Muscle of back (tissue), 11 donors: ENCODE results near the gene MYO18B. TPM values are rescaled to one million over a fixed set of nuclear protein-coding genes. Genes with fewer than 3 reads are reported as not detected.
A peak's percentile ranks its signal among the peaks of the same experiment; 100 is the strongest.

Experiments used
- DNase-seq, 3 donors: peaks; one replicate each; pipeline versions ENCODE4 v3.0.0 to v3.0.0-alpha.2; 2013
- polyA plus RNA-seq, 10 donors: library from polyadenylated mRNA; unstranded; fragments of 120-200 nt; gene quantifications; one replicate each; pipeline ENCODE4 v1.2.1, GENCODE V29; 2013; ENCODE audit not compliant: insufficient read length in 10 of 10

Gene MYO18B
- polyA plus RNA-seq, 10 donors: 38.9 to 103 (median 74.5) TPM

- peak; percentile 39 to 50 (median 45) for DNase-seq
These were observed 5.4 kb downstream of the MYO18B start for GRCh38 chr22:25747245-25747944.

GRCh38 chr22:25748140-25748539 is 6.2 kb downstream of the MYO18B start:
- DNase-seq: no peak

- no peak for DNase-seq
These were observed 6.7 kb downstream of the MYO18B start for GRCh38 chr22:25748704-25749103.

DNA sequence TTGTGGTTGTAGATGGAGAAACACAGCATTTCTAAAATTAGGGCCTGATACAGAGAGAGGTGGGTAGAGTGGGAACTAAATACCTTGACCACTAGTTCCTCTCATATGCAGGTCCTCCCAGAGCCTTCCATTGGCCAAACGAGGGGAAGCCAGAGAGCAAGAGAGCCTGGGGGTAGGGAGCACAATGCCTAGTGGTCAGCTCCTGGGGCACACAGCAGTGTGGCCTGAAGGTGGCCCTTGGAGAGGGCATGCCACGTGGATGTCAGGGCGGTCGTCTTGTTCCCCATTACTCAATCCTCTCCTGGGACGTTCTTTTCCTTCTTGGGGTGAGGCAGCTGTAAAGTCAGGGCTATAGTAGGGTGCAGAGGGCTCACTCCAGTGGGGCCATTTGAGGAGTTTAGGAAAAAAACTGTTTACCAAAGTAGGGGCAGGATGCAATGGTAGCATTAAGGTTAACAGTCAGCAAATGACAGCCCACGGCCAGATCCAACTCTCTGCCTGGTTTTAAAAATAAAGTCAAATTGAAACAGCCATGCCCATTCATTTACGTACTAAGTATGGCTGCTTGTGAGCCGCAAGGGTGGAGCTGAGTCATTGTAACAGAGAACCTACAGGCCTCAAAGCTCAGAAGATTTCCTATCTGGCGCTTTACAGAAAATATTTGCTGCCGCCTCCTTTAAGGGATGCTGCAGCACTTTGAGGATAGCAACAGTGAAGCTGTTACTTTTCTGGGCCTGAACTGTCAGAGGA is 7.6 kb downstream of the MYO18B start:
- DNase-seq: no peak

DNA sequence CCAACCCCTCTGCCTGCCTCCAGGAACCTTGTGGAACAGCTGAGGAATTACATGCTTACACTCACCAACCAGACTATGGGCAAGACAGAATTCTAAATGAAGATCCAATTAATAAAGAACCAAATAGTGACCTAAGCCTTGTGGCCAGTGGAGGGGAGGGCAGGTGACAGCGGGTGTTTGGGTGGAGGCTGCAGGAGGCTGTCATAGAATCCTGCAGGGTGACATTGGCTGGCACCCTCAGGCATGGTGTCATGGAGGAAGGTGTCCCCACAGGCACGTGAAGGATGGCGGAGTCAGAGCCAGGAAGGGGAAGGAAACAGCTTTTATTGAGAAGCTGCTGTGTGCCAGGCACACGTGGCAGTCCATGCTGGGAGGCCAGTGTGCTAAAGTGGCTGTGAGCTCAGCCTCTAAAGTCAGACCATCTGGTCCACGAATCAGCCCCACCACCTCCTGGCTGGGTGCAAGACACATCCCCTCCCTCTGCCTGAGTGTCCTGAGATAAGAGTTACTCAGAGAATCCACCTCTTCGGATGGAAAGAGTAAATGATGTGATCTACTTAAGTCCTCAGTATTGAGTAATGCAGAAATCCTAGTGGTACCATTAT is 8.7 kb downstream of the MYO18B start:
- DNase-seq: no peak

- no peak for DNase-seq
These were observed 9.2 kb downstream of the MYO18B start for GRCh38 chr22:25751174-25751581.

DNA sequence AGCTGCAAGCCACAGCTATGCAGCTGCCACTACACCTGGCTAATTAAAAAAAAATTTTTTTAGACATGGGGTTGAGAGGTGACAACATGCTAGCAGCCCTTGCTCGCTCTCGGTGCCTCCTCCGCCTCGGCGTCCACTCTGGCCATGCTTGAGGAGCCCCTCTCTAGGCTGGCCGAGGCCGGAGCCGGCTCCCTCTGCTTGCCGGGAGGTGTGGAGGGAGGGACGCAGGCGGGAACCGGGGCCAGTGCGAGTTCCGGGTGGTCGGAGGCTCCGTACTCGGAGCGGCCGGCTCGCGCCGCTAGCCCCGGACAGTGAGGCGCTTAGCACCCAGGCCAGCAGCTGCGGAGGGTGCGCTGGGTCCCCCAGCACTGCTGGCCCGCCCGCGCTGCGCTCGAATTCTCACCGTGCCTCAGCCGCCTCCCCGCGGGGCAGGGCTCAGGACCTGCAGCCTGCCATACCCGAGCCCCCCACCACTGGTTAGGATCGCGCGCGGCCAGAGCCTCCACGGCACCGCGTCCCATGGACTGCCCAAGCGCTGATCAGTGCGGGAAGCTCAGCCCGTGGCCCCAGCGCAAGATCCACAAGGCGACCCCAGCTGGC is 10.7 kb downstream of the MYO18B start:
- no peak for DNase-seq

GRCh38 chr22:25753252-25753651 is 11.3 kb downstream of the MYO18B start:
- DNase-seq: no peak

DNA sequence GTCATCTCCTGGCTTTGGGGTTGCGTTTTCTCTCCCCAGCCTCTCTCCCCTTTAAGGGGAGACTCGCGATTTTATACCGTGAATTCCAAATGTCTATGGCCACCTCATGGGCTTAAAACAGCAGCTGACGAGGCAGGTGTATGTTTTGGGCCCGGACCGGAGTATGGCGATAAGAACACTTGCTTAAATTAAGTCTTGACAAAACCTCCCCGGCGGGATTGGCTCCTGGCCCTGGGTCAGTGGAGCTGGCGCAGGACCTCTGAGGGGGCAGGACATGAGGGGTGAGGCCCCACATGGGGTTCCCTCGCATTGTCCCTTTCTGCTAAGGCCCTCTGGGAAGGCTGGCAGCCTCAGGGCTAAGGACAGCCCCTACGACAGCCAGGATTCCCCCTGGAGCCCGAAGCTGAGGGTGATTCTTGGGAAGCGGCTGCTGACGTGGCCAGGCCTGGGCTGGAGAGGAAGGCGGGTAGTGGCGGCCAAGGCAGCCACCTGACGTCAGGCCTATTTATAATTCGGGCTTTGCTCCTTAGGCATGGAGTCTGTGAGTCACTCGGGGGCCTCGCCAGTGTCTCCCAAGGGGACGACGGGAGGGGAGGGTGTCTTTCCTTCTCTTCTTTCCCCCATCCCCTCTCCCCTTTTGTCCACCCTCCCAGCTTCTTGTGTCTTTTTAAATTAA is 12.7 kb downstream of the MYO18B start:
- peak; percentile 54 to 71 (median 59) for DNase-seq

GRCh38 chr22:25757686-25758085 is 15.7 kb downstream of the MYO18B start:
- DNase-seq: no peak

- DNase-seq: no peak
These were observed 16.3 kb downstream of the MYO18B start for GRCh38 chr22:25758316-25758715.

DNA sequence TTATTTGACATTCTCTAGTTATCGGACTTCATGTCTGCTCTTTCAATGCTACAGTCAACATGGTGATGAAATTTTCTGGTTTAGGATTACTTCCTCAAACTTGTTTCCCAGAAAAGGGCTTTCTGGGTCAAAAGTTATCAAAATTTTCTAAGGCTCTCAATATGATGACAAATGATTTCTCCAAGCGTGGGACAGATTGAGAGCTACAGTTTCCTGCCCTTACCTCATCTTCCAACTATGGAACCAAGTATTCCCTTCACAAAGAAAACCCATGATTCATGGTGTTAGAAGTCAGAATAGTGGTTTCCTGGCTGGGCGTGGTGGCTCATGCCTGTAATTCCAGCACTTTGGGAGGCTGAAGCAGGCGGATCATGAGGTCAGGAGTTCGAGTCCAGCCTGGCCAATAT is 17.8 kb downstream of the MYO18B start:
- DNase-seq: peak in 1 of 3 donors; percentile 69

DNA sequence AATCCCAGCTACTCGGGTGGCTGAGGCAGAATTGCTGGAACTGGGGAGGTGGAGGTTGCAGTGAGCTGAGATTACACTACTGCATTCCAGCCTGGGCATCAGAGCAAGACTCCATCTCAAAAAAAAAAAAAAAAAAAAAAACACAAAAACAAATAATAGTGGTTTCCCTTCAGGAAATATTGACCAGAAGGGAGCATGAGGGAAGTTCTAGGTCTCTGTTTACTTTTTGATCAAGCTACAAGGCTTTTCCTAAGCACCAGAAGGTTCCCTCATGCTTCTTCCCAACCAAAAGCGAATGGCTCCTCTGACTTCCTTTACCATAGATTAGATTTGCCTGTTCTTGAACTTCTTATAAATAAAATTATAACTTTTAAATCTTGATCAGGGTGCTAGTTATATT is 18.3 kb downstream of the MYO18B start:
- DNase-seq: no peak

DNA sequence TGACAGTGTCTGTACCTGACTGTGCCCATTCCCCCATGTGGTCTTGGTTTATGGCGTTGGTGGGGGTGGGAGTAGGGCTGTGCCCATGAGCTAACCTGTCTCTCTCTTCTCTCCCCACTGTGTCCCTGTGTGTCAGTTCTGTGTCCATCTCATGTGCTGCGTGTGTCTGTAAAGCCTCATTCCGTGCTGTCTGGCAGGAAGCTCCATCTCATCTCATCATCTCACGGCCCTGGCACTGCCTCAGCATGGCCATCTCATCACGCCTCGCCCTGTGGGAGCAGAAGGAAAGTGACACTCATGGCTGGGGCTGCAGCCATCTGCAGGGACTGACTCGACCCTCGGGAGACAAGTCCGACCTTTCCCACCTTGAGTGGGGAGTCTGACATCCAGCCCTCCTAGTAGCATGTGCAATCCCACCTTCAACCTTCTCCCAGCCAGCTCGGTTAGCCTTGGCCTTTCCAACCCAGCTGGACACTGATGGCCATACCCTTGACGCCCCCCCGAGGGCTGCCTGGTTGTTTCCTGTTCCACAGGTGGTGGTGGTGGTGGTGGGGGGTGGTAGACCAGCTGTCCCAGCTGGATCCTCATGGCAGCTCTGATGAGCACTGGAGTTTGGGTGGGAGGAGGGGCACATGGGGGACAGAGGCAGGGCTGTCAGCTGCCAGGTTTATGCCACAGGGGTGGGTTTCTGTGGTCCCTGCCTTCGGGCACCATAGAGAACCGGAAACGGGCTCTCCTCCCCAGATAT is 19.0 kb downstream of the MYO18B start:
- DNase-seq: no peak

DNA sequence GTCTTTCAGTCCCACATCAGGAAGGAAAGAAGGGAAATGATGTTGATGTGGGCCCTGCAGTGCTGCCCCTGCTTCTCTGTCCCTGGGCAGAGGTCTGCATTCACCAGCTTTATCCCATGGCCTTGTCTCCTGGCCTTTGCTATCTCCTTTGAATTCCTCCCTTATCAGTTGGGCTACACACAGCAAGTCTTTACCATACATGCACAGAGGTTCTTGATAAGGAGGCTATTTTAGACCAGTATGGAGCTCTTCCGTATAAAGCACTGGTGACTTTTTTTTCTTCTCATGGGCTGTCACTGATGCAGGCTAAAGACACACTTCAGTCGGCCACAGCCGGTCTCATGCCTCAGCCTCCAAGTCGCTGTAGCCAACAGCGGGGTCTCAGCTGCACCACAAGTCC is 20.2 kb downstream of the MYO18B start:
- DNase-seq: no peak

DNA sequence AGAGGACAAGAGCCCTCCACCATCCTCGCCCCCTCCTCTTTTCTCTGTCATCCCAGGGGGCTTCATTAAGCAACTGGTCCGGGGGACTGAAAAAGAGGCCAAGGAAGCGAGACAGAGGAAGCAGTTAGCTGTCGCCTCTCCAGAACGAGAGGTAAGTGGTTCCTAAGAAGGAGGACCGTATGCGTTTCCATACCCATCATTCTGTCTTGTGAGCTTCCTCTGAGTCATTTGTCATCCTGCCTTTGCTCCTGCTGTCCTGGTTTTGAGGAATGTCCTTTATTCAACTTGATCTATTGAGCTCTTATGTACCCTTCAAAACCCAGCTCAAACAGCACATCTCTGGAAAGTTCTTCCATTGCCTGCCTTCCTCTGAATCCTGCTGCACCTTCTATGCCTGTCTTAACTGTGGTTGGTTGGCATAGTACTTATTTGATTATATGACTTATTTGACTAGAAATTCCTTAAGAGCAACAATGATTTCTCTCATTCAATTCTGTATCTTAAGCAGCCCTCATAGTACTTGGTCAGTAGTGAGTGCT is 21.3 kb downstream of the MYO18B start:
- no peak for DNase-seq

DNA sequence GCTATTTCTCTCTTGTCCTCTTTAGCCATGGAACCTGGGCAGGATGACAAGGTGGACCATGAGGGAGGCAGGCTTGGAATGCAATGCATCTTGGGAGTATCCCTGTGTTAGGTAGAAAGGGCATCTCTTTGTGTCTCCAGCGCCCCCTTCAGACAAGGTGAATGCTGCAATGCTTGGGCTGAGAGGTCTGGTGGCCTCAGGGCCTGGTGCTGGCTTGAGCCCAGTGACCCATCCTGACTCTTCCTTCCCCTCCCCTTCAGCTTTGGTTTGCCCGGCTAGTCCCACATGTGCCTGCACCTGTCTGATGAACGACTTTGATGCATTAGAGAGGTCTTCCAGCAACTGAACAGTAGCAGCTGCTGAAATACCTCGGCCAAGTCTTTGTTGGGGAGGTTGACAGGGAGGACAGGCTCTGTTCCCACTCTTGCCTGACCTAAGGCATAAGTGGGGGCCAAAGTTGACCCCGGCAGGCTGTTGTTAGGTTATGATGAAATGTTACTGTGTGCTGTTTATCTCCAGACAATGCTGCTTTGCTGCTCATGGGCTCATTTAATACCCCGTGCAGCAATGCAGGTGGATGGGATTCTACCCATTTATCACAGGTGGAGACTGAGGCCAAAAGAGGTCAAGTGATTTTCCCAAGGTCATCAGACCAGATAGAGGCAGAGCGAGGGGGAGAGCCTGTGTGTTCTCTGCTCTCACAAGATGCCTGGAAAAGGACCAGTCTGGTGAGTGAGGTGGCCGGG is 22.5 kb downstream of the MYO18B start:
- DNase-seq: no peak

DNA sequence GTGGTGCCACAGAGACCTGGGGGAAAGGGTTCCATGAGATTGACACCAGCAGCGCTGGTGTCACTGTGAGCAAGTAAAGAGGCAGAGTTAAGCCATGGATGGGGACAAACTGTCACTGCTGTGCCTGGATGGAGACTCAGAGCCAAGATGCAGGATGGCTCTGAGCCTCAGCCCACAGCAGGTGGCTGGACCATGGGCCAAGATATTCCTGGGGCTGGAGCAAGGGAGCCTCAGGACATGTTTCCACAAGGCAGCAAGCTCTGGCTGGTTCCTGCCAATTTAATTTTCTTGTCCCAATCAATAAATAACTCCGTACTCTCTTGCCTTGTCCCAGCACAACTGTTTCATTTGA is 23.0 kb downstream of the MYO18B start:
- peak in 1 of 3 donors; percentile 51 for DNase-seq

DNA sequence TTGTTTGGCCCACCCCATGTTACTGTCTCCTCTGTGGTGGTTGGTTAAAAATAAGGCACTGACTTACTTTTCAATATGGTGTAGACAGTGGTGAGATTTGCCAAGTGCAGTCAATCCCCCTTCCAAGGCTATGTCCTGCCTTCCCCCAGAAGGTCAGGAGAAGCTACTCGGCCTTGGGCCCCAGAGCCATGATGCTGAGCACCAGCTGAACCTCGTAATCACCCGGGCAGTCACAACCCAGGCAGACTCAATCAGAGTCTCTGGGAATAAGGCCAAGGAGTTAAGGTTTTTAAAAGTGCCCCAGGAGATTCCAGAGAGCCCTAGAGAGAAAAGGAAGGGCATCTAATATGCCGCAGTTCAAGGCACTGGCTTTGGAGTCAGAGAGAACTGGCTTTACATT is 23.8 kb downstream of the MYO18B start:
- no peak for DNase-seq

- no peak for DNase-seq
These were observed 24.4 kb downstream of the MYO18B start for GRCh38 chr22:25766418-25766817.
